GM18502 (cell line): ENCODE data around the gene IPO11.
"Not testable (repeated sequence)": the region's sequence is repeated elsewhere in the genome, so short reads cannot be mapped to it uniquely, and the experiment has no call there.

Source experiments
- ATAC-seq: cut with Tn5 transposase; IDR thresholded peaks from one replicate; pipeline ENCODE4 v1.9.1; 2021; ENCODE audit warnings: mild to moderate bottlenecking; ENCODE audit not compliant: unreplicated experiment, poor library complexity

Gene IPO11

DNA sequence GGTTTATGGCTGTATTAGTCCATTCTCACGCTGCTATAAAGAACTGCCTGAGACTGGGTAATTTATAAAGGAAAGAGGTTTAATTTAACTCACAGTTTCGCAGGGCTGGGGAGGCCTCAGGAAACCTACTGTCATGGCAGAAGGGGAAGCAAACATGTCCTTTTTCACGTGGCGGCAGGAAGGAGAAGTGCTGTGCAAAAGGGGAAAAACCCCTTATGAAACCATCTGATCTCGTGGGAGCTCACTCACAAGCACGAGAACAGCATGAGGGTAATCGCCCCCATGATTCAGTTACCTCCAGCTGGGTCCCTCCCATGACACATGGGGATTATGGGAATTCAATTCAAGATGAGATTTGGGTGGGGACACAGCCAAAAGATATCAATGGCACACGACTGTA lies 180.0 kb downstream of the IPO11 start:
- no peak for ATAC-seq

DNA sequence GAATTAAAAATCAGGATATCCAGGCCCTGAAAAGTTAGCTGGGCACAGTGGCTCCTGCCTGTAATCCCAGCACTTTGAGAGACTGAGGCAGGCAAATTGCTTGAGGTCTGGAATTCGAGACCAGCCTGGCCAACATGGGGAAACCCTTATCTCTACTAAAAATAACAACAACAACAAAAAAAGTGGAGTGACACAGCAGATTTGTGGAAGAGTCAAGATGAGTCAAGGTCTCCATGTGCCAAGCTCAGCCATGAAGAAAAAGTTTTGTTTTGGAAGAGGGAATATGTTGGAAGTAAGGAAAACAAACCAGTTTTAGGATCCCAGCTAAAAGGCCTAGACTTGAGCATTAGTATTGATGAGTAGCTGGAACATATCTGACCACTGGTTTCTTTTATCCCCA lies 180.8 kb downstream of the IPO11 start:
- no peak for ATAC-seq

DNA sequence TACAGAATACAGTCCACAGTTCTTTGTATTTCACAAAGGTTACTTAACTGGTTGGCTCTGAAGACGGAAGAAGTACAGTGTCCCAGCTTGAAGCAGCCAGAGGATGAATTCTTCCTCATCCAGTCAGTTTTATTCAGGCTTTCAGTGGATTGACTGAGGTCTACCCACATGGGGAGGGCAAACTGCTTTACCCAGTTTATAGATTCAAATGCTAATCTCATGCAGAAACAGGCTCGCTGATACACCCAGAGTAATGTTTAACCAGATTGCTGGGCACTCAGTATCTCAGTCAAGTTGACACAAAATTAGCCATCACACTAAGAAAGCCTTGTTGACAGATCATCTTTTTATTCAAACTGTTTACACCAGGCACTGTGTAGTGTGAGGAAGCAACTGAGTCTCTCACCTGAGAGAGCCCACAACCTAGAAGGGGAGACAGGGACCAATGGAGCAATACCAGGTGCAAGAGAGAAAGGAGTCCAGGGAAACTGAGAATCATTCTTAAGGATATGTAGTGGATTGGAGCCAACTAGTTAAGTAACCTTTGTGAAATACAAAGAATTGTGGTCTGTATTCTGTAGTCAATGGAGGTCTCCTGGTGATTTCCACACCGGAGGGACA lies 181.9 kb downstream of the IPO11 start:
- ATAC-seq, result no peak

DNA sequence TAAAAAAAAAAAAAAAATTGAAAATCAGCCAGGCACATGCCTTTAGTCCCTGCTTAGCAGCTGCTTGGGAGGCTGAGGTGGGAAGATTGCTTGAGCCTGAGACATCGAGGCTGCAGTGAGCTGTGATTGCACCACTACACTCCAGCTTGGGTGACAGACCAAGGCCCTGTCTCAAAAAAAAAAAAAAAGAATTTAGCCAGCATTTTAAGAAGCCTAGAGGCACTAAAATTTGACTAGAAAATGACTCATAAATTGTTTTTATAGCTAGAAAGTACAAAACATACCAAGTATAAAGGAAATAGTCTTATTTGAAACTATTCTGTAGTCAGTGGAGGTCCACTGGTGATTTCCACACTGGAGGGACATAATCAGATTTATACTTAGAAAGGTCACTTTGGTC lies 183.5 kb downstream of the IPO11 start:
- no peak for ATAC-seq

DNA sequence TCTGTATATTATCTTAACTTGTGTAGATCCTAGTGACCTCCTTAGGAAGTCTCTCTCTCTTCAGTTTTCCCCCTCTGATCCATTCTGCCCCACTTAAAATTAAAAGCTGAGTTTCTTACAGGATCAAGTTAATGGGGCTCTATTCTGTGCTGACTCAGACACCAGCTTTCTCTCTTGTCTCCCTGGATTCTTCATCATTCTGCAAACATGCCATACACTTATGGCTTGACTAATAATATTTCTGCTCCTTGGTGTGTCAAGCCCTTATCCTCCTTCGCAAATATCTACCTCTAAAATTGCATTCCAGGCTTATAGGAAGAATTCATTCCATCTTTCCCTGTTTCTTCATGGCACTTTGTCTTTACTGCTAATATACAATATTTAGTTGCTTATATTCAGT lies 184.1 kb downstream of the IPO11 start:
- ATAC-seq, result no peak

DNA sequence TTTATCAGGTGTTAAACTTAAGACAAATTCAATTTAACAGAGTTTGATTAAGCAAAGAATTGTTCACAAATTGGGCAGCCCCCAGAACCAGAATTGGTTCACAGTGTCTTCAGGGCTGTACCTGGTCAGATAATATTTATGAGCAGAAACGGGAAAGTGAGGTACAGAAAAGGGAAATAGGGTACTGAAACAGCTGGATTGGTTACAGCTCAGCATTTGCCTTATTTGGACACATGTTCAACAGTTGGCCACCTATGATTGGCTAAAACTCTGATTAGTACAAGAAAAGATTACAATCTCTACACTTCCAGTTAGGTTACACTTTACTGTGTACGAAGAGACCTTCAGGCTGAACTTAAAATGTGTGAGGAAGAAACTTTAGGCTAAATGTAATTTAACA lies 184.8 kb downstream of the IPO11 start:
- ATAC-seq, result no peak

DNA sequence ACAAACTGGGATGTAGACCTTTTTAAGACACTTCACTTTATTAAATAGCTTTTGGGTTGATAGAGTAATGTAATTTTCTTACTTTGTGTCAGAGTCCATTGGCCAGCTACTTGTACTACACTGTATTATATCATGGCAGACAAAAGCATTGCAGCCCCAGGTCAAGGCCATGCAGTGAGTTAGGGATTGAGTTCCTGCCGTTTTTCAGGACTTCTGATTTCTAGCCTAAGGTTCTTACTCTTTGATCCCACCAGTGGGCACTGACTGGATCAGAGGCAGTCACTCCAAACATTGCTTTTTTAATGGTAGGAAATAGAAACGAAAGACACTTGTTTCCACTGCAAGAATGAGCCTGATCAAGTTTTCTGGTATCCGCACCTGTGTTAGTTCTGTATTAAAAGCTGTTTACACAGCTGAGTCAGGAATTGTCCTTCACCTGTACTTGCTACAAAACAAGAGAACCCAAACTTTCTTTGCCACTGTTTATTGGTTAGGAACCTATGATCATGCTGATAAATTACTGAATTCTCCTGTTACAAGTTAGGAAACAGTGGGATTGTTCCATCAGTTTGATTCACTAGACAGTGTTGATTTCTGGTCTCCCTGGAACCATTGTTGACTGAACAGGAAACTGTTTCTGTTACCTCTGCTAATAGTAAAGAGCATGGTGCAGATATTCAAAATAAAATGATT lies 188.1 kb downstream of the IPO11 start:
- no peak for ATAC-seq

DNA sequence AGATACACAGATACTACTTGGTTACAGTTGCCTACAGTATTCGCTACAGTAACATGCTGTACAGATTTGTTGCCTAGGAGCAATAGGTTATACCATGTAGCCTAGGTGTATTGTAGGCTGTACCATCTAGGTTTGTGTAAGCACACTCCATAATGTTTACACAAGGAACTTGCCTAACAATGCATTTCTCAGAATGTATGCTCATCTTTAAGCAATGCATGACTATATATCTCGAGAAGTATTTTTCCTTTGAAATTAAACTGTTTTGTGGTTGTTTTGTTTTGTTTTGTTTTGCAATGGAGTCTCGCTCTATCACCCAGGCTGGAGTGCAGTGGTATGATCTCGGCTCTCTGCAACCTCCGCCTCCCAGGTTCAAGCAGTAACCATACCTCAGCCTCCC lies 191.4 kb downstream of the IPO11 start:
- ATAC-seq, result no peak

DNA sequence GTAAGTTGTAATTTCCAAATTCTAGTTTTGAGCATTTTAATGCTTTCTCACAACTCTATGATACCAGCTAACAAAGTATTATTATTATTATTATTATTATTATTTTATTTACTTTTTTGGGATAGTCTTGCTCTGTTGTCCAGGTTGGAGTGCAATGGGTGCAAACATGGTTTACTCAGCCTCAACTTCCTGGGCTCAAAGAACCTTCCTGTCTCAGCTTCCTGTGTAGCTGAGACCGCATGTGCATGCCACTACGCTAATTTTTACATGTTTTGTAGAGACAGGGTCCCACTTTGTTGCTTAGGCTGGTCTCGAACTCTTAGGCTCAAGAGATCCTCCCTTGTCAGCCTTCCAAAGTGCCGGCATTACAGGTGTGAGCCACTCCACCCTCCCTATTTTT lies 193.1 kb downstream of the IPO11 start:
- no peak for ATAC-seq

DNA sequence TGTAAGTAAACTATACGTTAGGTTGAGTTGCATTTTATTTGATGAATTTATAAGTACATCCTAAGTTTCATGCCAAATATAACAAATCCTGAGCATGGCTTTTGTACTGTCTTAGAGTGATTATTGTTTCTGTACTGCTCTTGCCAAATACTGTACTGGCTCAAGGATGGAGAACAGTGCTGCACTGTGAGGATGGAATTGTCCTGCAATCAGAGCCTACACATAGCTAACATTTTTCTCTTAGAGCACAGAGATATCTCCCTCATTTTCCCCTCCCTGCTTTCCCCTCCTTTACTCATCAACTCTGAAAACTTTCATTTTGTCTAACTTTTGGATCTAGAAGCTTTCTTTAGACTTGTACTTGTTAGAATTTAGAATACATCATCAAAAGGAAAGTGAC lies 194.3 kb downstream of the IPO11 start:
- no peak for ATAC-seq

DNA sequence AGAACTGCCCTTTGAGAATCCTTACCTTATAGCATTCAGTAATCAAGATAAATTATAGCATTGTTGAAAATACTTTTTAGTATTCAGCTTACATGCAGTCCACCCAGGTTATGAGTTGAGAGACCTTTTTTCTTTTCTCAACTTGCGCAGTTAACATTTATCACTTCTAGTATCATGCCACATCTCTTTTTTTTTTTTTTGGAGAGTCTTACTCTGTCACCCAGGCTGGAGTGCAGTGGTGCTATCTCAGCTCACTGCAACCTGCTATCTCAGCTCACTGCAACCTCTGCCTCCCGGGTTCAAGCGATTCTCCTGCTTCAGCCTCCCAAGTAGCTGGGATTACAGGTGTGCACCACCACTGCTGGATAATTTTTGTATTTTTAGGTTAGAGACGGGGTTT lies 195.1 kb downstream of the IPO11 start:
- ATAC-seq, result no peak

DNA sequence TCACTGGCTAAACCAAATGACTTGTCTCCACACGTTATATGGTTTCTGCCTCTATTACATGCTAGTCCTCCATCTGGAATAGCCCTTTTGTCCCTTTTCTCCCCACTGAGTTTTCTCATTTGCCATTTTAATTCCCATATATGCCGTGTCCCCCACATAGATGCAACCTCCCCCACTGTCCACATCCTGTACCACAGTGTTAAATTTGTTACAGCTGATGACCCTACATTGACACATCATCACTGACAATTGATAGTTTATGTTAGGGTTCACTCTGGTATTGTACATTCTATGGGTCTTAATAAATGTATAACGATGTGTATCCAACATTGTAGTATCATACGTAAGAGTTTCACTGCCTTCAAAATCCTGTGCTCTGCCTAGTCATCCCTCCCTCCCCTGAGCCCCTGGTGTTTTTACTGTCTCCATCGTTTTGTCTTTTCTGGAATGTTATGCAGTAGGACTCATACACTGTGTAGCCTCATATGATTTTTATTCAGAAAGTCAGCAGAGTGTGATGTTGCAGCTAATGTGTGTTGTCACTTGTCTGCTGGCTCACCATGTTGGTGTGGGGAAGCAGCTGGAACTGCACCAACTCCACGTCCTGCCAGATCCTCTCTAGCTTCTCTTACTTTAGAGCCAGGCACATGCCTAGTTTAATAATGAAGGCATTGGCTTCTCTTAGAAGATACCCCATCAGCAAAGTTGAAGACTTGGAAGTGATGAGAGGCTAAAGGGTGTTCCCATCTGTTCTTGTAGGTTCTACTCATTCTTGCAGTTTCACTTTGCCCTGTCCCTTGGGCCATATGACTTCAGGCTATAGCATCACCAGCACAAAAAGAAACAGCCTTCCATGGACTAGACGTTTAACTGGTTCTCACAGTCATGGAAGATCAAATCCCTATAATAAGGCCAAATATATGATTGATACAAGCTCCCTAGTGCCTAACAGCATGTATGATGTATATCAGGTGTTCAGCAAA lies 196.3 kb downstream of the IPO11 start:
- ATAC-seq, result no peak

DNA sequence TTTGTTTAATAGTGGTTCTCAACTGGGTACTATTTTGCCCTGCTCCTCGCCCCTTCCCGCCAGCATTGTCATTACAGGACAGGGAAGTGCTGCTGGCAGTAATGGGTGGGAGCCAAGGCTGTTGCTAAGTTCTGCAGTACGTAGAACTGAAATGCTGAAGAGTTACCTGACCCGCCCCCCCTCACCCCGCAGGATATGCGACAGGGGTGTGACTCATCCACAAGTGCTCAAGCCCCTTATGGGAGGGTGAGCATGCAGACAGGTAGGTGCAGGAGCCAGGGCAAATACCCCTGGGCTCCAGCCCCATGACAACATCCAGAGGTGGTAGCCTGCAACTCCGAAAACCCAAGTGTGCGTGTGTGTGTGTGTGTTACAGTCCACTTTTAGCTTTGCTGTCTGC lies 201.8 kb downstream of the IPO11 start:
- ATAC-seq, result no peak

DNA sequence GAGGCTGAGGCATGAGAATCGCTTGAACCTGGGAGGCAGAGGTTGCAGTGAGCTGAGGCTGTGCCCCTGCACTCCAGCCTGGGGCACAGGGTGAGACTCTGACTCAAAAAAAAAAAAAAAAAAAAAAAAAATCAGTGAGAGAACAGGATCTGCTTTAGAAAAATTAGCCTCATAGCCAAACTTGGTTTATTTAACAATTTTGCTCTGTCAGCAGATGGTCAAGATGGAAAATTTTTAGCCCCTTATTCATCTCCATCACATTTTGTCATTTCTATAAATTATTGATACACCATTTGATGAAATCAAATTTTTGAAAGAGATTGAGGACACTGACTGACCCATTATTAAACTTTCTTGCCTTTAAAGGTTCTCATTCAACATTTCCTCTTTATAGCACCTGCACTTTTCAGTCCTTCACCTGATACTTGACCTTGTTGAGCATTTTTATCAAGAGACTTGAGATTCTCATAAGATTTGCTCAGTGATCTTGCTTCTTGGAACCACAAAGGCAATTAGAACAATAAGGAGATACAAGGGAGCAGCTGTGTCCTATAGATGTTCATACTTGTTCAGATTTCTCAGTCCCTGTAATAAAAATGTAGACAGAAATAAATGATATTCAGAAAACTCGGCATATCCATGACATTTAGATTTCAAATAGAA lies 204.2 kb downstream of the IPO11 start:
- no peak for ATAC-seq

DNA sequence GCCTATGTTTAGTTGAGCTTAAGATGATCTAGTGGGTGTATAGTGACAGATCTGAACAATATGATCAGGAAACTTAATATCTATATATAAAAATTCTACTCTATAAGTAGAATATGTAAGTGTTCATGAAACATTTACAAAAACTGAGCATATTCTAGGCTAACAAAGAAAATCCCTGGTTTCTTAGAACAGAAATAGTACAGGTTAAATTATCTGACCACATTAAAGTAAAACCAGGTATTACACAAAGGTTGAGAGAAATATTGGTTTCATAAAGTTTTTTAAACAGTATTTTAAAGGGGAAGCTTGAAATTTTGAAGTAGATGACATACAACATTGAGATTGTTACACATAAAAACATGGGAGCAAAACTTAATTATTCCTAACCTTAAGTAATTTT lies 205.4 kb downstream of the IPO11 start:
- no peak for ATAC-seq

DNA sequence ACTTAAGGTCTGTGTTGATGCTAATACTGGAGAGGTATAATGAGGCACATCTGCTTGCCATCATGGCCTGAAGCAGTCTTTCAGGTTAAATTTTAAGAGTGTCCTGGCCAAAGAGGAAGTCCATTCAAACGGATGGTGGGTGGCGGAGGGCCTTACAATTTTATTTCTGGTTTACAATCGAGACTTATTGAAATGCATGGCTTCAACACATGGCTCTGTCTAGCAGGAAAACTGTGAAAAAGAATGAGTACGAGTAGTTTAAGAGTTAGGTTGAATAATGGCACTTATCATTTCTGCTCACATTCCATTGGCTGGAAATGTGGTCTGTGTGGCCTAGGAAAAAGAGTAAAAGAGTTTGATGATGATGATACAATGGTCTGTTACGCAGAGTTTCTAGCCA lies 208.2 kb downstream of the IPO11 start:
- no peak for ATAC-seq

DNA sequence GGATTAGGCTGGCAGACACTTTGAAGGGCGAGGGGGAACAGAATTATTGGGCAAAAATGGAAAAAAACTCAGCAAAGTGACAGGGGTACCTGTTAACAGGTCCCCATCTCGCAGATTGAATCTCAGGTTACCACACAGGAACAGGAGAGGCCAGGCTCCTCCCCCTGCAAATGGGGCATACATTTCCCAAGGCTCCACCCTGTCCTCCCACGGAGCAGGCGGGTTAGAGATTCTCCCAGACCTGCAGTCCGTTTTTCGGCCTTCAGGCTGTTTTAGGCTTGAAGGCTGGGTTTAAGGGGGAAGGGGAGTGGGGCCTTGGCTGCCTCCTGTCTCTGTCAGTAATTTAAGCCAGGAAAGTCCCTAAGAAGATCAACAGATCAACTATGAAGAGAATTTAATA lies 208.7 kb downstream of the IPO11 start:
- ATAC-seq, result no peak

DNA sequence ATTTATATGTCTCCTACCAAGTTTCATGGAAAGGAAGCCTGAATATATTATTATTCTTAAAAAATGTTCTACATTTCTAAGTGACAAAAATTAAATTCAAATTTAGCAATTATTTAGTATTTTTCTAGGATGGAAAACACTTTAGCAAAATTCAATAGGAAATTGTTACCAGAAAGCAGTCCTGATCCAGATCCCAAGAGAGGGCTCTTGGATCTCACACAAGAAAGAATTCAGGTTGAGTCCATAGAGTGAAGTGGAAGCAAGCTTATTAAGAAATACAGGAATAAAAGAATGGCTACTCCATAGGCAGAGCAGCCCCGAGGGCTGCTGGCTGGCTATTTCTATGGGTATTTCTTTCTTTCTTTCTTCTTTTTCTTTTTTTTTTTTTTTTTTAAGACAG lies 210.7 kb downstream of the IPO11 start:
- no peak for ATAC-seq

DNA sequence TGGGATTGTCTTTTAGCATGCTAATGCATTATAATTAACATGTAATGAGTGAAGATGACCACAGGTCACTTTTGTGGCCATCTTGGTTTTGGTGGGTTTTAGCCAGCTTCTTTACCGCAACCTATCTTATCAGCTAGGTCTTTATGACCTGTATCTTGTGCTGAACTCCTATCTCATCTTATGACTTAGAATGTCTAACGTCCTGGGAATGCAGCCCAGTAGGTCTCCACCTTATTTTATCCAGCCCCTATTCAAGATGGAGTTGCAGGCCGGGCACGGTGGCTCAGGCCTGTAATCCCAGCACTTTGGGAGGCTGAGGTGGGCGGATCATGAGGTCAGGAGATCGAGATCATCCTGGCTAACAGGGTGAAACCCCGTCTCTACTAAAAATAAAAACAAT lies 211.9 kb downstream of the IPO11 start:
- not testable (repeated sequence) for ATAC-seq

DNA sequence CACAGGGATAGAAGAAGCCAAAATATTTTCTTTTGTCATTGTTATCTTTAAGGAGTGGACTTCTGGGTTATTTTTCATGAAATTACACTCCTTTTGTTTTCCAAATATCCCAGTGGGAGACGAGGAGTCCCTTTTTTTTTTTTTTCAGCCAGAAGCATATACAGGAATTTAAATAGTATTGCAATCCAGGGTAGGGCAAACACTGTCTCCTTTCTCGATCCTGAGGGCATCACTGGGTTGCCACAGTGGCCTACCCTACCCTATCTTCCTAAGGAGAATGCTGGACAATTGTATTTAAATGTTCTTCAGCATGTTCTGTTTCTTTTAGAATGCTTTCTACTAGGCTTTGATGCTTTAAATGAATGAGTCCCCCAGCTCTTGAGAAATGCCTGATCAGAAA lies 214.0 kb downstream of the IPO11 start:
- ATAC-seq, result no peak

DNA sequence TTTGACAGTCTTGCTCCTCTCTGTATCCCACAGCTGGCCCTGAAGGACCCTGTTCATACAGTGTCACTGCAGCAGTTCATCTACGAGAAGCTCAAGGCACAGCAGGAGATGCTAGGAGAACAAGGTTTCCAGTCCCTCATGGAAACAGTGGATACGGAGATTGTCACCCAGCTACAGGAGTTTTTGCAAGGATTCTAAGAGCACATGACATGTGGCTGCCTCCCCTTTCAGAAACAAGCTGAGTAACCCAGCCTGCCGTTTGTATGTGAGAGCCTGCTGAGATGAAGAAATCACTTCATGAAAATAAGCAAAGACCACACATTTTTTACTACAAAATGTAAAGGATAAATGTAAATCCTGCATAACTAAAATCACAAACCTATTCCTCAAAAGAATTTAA lies 214.6 kb downstream of the IPO11 start:
- no peak for ATAC-seq
